MCF 10A (cell line): ENCODE results near the gene ZNF236. TPM values are rescaled to one million over a fixed set of nuclear protein-coding genes. Genes with fewer than 3 reads are reported as not detected.

ENCODE experiments used
- BruUV-seq: library from RNA; stranded (reverse); fragments of 400-500 nt; replicated peaks from 2 replicates; lab custom pipeline; 2021; lab: Mats Ljungman, UMichigan
- CTCF ChIA-PET: fragments of 300-600 bp; sonication (Branson Sonifier 250); formaldehyde crosslinking; extraction: SDS; loops from one replicate; lab custom pipeline; 2021; ENCODE audit warnings: antibody characterized with exemption, inconsistent platforms; lab: Yijun Ruan, JAX
- POLR2A ChIA-PET: fragments of 300-600, 350-650 bp; sonication (Branson Sonifier 250); formaldehyde crosslinking; extraction: SDS; loops from one replicate; lab custom pipeline; 2020; ENCODE audit warnings: antibody characterized with exemption, inconsistent platforms; lab: Yijun Ruan, JAX
- DNase-seq: peaks from one replicate; pipeline ENCODE4 v3.0.0-alpha.2; 2018; ENCODE audit not compliant: unreplicated experiment
- H3K27ac Mint-ChIP-seq: one replicate; pipeline ENCODE4 v1.8.0; 2022; ENCODE audit warnings: mild to moderate bottlenecking, low read depth, mixed read lengths; ENCODE audit not compliant: unreplicated experiment
- H3K27me3 Mint-ChIP-seq: one replicate; pipeline ENCODE4 v1.8.0; 2022; ENCODE audit warnings: mixed read lengths; ENCODE audit not compliant: insufficient read depth, unreplicated experiment
- H3K36me3 Mint-ChIP-seq: one replicate; pipeline ENCODE4 v1.8.0; 2022; ENCODE audit warnings: mild to moderate bottlenecking, moderate library complexity, mixed read lengths; ENCODE audit not compliant: insufficient read depth, unreplicated experiment
- H3K4me1 Mint-ChIP-seq: one replicate; pipeline ENCODE4 v1.8.0; 2022; ENCODE audit warnings: mixed read lengths; ENCODE audit not compliant: insufficient read depth, unreplicated experiment
- H3K4me3 Mint-ChIP-seq: one replicate; pipeline ENCODE4 v1.8.0; 2022; ENCODE audit warnings: mild to moderate bottlenecking, moderate library complexity, mixed read lengths; ENCODE audit not compliant: unreplicated experiment
- H3K9me3 Mint-ChIP-seq: one replicate; pipeline ENCODE4 v1.8.0; 2022; ENCODE audit warnings: mixed read lengths; ENCODE audit not compliant: unreplicated experiment
- intact Hi-C: fragments of 100-400 bp; cut with micrococcal nuclease; formaldehyde crosslinking; loops from 2 replicates; pipeline ENCODE4 v1.14.1; 2022
- total RNA-seq: library from RNA; stranded (reverse); gene quantifications from 2 replicates; pipeline ENCODE4 v1.2.3, GENCODE V29; 2022
- TF ChIP-seq, protein P1 (sequence below): fragments of 200-600 bp; IDR thresholded peaks from one replicate; pipeline ENCODE4 v1.8.0; 2022; ENCODE audit warnings: antibody characterized with exemption, mild to moderate bottlenecking; ENCODE audit not compliant: unreplicated experiment

Gene ZNF236
- total RNA-seq, 1 experiment from 2014 or later = 15.3 TPM

DNA sequence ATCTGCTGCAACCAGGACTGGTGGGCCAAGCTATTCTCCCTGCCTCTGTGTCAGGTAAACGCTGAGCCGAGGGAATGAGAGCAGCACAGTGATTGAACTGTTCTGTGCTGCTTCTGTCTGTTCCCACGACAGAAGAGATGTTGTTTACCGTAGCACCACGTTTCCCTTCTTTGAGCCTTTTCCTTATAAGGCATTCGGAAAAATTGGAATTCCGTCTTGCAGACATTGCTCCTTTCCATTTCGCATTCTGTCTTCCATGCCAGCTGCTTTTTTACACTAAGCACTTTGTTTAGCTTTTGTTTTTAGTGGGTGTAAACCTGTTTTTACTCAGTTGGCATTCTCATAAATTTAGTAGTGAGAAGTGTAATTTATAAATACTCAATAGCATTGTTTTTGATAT lies 103.1 kb downstream of the ZNF236 start:
- ChIA-PET CTCF (interaction anchor here (0.5 to 1.3 kb wide), 4 partner anchors 21 to 1961 kb away, joined by 3 to 5 read pairs (median 3); no protein-coding TSS in a partner anchor), POLR2A (interaction anchor here (0.6 to 1.5 kb wide), 3 partner anchors 10 to 113 kb away, joined by 3 to 5 read pairs (median 3); no protein-coding TSS in a partner anchor)
- no peak overlapping the region for H3K27ac Mint-ChIP-seq
- no peak overlapping the region for H3K4me3 Mint-ChIP-seq
- no TSS peak for BruUV-seq
- DNase-seq = no peak
- H3K4me1 Mint-ChIP-seq = peaks cover 5% of the 10 kb centered on the region
- no peaks in the 10 kb centered on the region for H3K9me3 Mint-ChIP-seq
- intact Hi-C loops = no loop called here
- no peaks in the 10 kb centered on the region for H3K27me3 Mint-ChIP-seq
- TF ChIP-seq, protein P1, sequence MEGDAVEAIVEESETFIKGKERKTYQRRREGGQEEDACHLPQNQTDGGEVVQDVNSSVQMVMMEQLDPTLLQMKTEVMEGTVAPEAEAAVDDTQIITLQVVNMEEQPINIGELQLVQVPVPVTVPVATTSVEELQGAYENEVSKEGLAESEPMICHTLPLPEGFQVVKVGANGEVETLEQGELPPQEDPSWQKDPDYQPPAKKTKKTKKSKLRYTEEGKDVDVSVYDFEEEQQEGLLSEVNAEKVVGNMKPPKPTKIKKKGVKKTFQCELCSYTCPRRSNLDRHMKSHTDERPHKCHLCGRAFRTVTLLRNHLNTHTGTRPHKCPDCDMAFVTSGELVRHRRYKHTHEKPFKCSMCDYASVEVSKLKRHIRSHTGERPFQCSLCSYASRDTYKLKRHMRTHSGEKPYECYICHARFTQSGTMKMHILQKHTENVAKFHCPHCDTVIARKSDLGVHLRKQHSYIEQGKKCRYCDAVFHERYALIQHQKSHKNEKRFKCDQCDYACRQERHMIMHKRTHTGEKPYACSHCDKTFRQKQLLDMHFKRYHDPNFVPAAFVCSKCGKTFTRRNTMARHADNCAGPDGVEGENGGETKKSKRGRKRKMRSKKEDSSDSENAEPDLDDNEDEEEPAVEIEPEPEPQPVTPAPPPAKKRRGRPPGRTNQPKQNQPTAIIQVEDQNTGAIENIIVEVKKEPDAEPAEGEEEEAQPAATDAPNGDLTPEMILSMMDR = no peak
- peaks cover 73% of the 10 kb centered on the region for H3K36me3 Mint-ChIP-seq

DNA sequence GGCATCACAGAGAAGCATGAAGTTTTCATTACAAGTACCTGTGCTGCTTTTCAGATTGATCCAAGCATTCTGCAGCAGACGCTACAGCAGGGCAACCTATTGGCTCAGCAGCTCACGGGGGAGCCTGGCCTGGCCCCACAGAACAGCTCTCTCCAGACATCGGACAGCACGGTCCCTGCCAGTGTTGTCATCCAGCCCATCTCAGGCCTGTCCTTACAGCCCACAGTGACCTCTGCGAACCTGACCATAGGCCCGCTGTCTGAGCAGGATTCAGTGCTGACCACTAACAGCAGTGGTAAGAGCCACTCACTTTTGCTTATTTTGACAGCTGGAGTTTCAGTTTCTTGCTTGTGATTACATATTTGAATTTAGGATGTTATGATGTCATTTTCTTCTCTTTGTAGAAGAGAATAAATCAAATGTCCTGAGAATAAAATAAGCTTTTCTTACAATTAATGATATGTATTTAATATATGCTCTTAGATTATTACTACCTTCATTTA lies 104.9 kb downstream of the ZNF236 start:
- intact Hi-C loops = no loop called here
- no peak for DNase-seq
- H3K36me3 Mint-ChIP-seq = peaks cover 65% of the 10 kb centered on the region
- no peaks in the 10 kb centered on the region for H3K4me1 Mint-ChIP-seq
- H3K27ac Mint-ChIP-seq = no peak overlapping the region
- ChIA-PET CTCF (no interaction called here), POLR2A (no interaction called here)
- no TSS peak for BruUV-seq
- no peak overlapping the region for H3K4me3 Mint-ChIP-seq
- no peaks in the 10 kb centered on the region for H3K9me3 Mint-ChIP-seq
- H3K27me3 Mint-ChIP-seq = no peaks in the 10 kb centered on the region
- TF ChIP-seq, protein P1 = no peak

DNA sequence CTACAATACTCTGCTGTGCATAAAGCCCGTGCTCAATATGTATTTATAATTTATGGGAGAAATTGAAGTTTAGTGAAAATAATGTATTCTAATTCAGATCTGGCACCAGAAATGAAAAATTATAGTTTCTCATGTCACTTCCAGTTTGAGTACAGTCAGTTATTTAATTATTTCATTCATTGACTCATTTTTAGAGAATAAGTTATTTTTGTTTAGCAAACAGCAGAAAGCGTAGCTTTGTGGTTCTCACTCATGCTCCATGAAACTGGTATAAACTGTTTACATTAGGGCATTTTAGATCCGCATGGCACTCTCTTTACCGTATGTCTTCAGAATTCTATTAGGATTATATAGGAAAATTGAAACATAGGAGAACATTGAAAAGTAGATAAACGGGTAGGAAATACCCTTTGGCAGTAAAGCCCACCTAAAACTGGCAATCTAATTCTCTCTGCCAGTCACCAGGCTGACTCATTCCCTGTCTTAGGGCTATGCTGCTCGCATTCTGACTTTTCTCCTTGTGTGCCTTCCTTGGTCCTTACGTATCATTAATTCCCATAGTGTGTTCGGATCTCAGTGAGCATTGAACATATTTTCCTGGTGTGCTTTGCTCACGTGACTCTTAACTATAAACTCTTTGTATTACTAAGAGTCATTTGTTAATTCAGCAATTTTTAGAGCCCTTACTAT lies 106.0 kb downstream of the ZNF236 start:
- Mint-ChIP-seq H3K27me3 (no peaks in the 10 kb centered on the region), H3K36me3 (peaks cover 54% of the 10 kb centered on the region), H3K4me3 (no peak overlapping the region), H3K9me3 (no peaks in the 10 kb centered on the region), H3K27ac (no peak overlapping the region), H3K4me1 (no peaks in the 10 kb centered on the region)
- no peak for DNase-seq
- POLR2A ChIA-PET = no interaction called here
- intact Hi-C loops = no loop called here
- no TSS peak for BruUV-seq
- TF ChIP-seq, protein P1 = no peak
- CTCF ChIA-PET = no interaction called here

DNA sequence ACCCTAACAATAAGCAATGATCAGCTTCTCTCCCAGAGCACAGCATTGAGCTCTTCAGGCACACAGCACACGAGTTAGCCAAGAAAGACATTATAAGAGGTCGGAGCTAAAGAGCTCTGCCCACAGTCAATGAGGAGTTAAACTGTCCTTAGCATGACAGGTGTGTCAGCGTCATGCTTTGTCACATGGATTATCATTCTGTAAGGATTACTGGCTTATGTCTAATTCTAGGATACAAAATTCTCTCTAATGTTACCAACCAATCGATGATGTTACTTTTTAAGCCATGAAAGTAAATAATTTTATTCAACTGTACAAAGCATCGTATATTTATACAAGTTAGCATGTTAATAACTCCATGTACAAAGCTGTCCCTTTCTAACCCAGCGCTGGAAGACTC lies 108.8 kb downstream of the ZNF236 start:
- Mint-ChIP-seq H3K9me3 (no peaks in the 10 kb centered on the region), H3K27me3 (no peaks in the 10 kb centered on the region), H3K4me1 (no peaks in the 10 kb centered on the region), H3K4me3 (no peak overlapping the region), H3K27ac (no peak overlapping the region), H3K36me3 (peaks cover 53% of the 10 kb centered on the region)
- intact Hi-C loops = no loop called here
- no peak for DNase-seq
- POLR2A ChIA-PET = no interaction called here
- TF ChIP-seq, protein P1 = no peak
- no TSS peak for BruUV-seq
- CTCF ChIA-PET = interaction anchor here (0.6 to 2.4 kb wide), 4 partner anchors 40 to 281 kb away, joined by 4 to 13 read pairs (median 9); no protein-coding TSS in a partner anchor
